T-helper 17 cell (primary cell): ENCODE results near the gene KCNN4. TPM values are rescaled to one million over a fixed set of nuclear protein-coding genes. Genes with fewer than 3 reads are reported as not detected.
A peak's percentile ranks its signal among the peaks of the same experiment; 100 is the strongest.

ENCODE experiments used
- ATAC-seq: fragments of 150-1000 bp; cut with Tn5 transposase; 2 replicates; pipeline ENCODE4 v1.10.0; 2021; ENCODE audit warnings: mild to moderate bottlenecking, moderate library complexity
- DNase-seq, 3 donors: peaks; one replicate each; pipeline versions ENCODE4 v3.0.0 to v3.0.0-alpha.2; 2020 to 2021
- H3K9me3 ChIP-seq: one replicate; pipeline ENCODE4 v1.7.0; 2013; ENCODE audit warnings: low read length, mild to moderate bottlenecking; ENCODE audit not compliant: control insufficient read depth, poor library complexity, severe bottlenecking
- H3K27ac Mint-ChIP-seq: one replicate; pipeline ENCODE4 v1.8.0; 2022; ENCODE audit warnings: mild to moderate bottlenecking, moderate library complexity, mixed read lengths
- H3K27me3 Mint-ChIP-seq: one replicate; pipeline ENCODE4 v1.8.0; 2022; ENCODE audit warnings: mixed read lengths
- H3K36me3 Mint-ChIP-seq: one replicate; pipeline ENCODE4 v1.8.0; 2022; ENCODE audit warnings: low read depth, mixed read lengths
- H3K4me1 Mint-ChIP-seq: one replicate; pipeline ENCODE4 v1.8.0; 2022; ENCODE audit warnings: mild to moderate bottlenecking, mixed read lengths
- H3K4me3 Mint-ChIP-seq: one replicate; pipeline ENCODE4 v1.8.0; 2022; ENCODE audit warnings: mild to moderate bottlenecking, moderate library complexity, mixed read lengths
- total RNA-seq, 4 donors: library from RNA in 2 of 4; stranded (reverse) in 2 of 4; gene quantifications; one replicate each; pipeline ENCODE4 v1.2.3 and lab custom pipeline; 2022 to 2026

The KCNN4 gene
- total RNA-seq, 2 donors from 2014 or later: 46.4 to 63.1 TPM

- DNase-seq (no peak), ATAC-seq (no peak)
- no peaks in the 10 kb centered on the region for H3K36me3 Mint-ChIP-seq
Observed at GRCh38 chr19:43789029-43789428, 8.3 kb upstream of the KCNN4 start.

GRCh38 chr19:43786665-43787064 lies 5.9 kb upstream of the KCNN4 start:
- Mint-ChIP-seq H3K27ac (no peak overlapping the region), H3K4me1 (peaks cover 36% of the 10 kb centered on the region), H3K36me3 (peaks cover 3% of the 10 kb centered on the region), H3K27me3 (peaks cover 18% of the 10 kb centered on the region), H3K4me3 (no peak overlapping the region)
- H3K9me3 ChIP-seq: no peaks in the 10 kb centered on the region
- no peak for ATAC-seq
- DNase-seq: no peak

More at GRCh38 chr19:43789029-43789428, 8.3 kb upstream of the KCNN4 start:
- Mint-ChIP-seq H3K27me3 (peaks cover 18% of the 10 kb centered on the region), H3K4me1 (peaks cover 20% of the 10 kb centered on the region), H3K4me3 (no peak overlapping the region), H3K27ac (no peak overlapping the region)
- no peaks in the 10 kb centered on the region for H3K9me3 ChIP-seq

- no peaks in the 10 kb centered on the region for H3K9me3 ChIP-seq
- DNase-seq: peak; percentile 24 to 35 (median 34)
- Mint-ChIP-seq H3K36me3 (peaks cover 3% of the 10 kb centered on the region), H3K27ac (peak overlapping the region; percentile 95), H3K4me3 (peak overlapping the region; percentile 80), H3K27me3 (peaks cover 11% of the 10 kb centered on the region), H3K4me1 (peaks cover 45% of the 10 kb centered on the region)
- peak; percentile 33 for ATAC-seq
Observed at GRCh38 chr19:43784981-43785808, 4.4 kb upstream of the KCNN4 start.

- H3K9me3 ChIP-seq: no peaks in the 10 kb centered on the region
- DNase-seq: peak; percentile 31 to 60 (median 33)
- peaks cover 49% of the 10 kb centered on the region for H3K4me1 Mint-ChIP-seq
- ATAC-seq: peak; percentile 31
- peaks cover 6% of the 10 kb centered on the region for H3K27me3 Mint-ChIP-seq
- peak overlapping the region; percentile 95 for H3K27ac Mint-ChIP-seq
- peak overlapping the region; percentile 80 for H3K4me3 Mint-ChIP-seq
- H3K36me3 Mint-ChIP-seq: peaks cover 3% of the 10 kb centered on the region
Observed at GRCh38 chr19:43784241-43784980, 3.6 kb upstream of the KCNN4 start.

GRCh38 chr19:43783636-43784035 lies 2.9 kb upstream of the KCNN4 start:
- no peak for ATAC-seq
- Mint-ChIP-seq H3K36me3 (peaks cover 3% of the 10 kb centered on the region), H3K4me1 (peaks cover 56% of the 10 kb centered on the region), H3K27ac (peak overlapping the region; percentile 95), H3K27me3 (peaks cover under 1% of the 10 kb centered on the region), H3K4me3 (peak overlapping the region; percentile 80)
- H3K9me3 ChIP-seq: no peaks in the 10 kb centered on the region
- DNase-seq: no peak

GRCh38 chr19:43782689-43783231 lies 2.0 kb upstream of the KCNN4 start:
- Mint-ChIP-seq H3K4me3 (peak overlapping the region; percentile 80), H3K27ac (peak overlapping the region; percentile 95), H3K27me3 (no peaks in the 10 kb centered on the region), H3K36me3 (peaks cover 3% of the 10 kb centered on the region), H3K4me1 (peaks cover 65% of the 10 kb centered on the region)
- ATAC-seq (peak; percentile 44), DNase-seq (no peak)
- no peaks in the 10 kb centered on the region for H3K9me3 ChIP-seq

GRCh38 chr19:43782311-43782660 lies 1.5 kb upstream of the KCNN4 start:
- no peak for ATAC-seq
- Mint-ChIP-seq H3K4me1 (peaks cover 68% of the 10 kb centered on the region), H3K27ac (peak overlapping the region; percentile 95), H3K4me3 (peak overlapping the region; percentile 80), H3K36me3 (peaks cover 3% of the 10 kb centered on the region), H3K27me3 (no peaks in the 10 kb centered on the region)
- no peak for DNase-seq
- H3K9me3 ChIP-seq: no peaks in the 10 kb centered on the region

GRCh38 chr19:43781630-43782310 lies 997 bp upstream of the KCNN4 start:
- DNase-seq (no peak), ATAC-seq (no peak)
- H3K27me3 Mint-ChIP-seq: no peaks in the 10 kb centered on the region
- H3K36me3 Mint-ChIP-seq: peaks cover 3% of the 10 kb centered on the region
- peak overlapping the region; percentile 95 for H3K27ac Mint-ChIP-seq
- H3K9me3 ChIP-seq: no peaks in the 10 kb centered on the region
- H3K4me3 Mint-ChIP-seq: peak overlapping the region; percentile 80
- H3K4me1 Mint-ChIP-seq: peaks cover 72% of the 10 kb centered on the region

GRCh38 chr19:43779820-43780219 lies 953 bp downstream of the KCNN4 start:
- no peak for DNase-seq
- H3K9me3 ChIP-seq: no peaks in the 10 kb centered on the region
- peak overlapping the region; percentile 80 for H3K4me3 Mint-ChIP-seq
- no peaks in the 10 kb centered on the region for H3K27me3 Mint-ChIP-seq
- H3K27ac Mint-ChIP-seq: peak overlapping the region; percentile 95
- peaks cover 3% of the 10 kb centered on the region for H3K36me3 Mint-ChIP-seq
- H3K4me1 Mint-ChIP-seq: peaks cover 75% of the 10 kb centered on the region
- no peak for ATAC-seq

GRCh38 chr19:43779147-43779819 lies 1.5 kb downstream of the KCNN4 start:
- Mint-ChIP-seq H3K27ac (peak overlapping the region; percentile 95), H3K4me1 (peaks cover 70% of the 10 kb centered on the region), H3K4me3 (peak overlapping the region; percentile 80), H3K36me3 (peaks cover 3% of the 10 kb centered on the region), H3K27me3 (no peaks in the 10 kb centered on the region)
- H3K9me3 ChIP-seq: no peaks in the 10 kb centered on the region
- no peak for ATAC-seq
- DNase-seq: no peak

GRCh38 chr19:43778651-43779050 lies 2.1 kb downstream of the KCNN4 start:
- Mint-ChIP-seq H3K4me1 (peaks cover 63% of the 10 kb centered on the region), H3K27ac (peak overlapping the region; percentile 95), H3K36me3 (peaks cover 1% of the 10 kb centered on the region), H3K27me3 (no peaks in the 10 kb centered on the region), H3K4me3 (peak overlapping the region; percentile 80)
- no peak for ATAC-seq
- no peak for DNase-seq
- H3K9me3 ChIP-seq: no peaks in the 10 kb centered on the region

GRCh38 chr19:43777163-43777695 lies 3.5 kb downstream of the KCNN4 start:
- no peaks in the 10 kb centered on the region for H3K27me3 Mint-ChIP-seq
- no peaks in the 10 kb centered on the region for H3K9me3 ChIP-seq
- no peaks in the 10 kb centered on the region for H3K36me3 Mint-ChIP-seq
- H3K4me1 Mint-ChIP-seq: peaks cover 54% of the 10 kb centered on the region
- H3K4me3 Mint-ChIP-seq: peak overlapping the region; percentile 80
- DNase-seq: peak in 1 of 3 donors; percentile 55
- ATAC-seq: peak; percentile 58
- H3K27ac Mint-ChIP-seq: peak overlapping the region; percentile 95
